Psoas muscle (tissue), 8 donors: Measurements from ENCODE around the gene LAMP2. TPM values are rescaled to one million over a fixed set of nuclear protein-coding genes. Genes with fewer than 3 reads are reported as not detected.

ENCODE experiments used
- ATAC-seq, 4 donors: fragments of 200-7000 bp; cut with Tn5 transposase; one replicate each; pipeline ENCODE4 v1.9.1; 2020; ENCODE audit warnings: moderate library complexity in 3 of 4, mild to moderate bottlenecking in 2 of 4
- DNase-seq, 2 donors: peaks; one replicate each; pipeline ENCODE4 v3.0.0-alpha.2; 2020
- H3K27ac ChIP-seq: fragments of 200-600 bp; one replicate; pipeline ENCODE4 v1.8.0; 2022
- H3K27me3 ChIP-seq, 3 donors: fragments of 200-600 bp in 1 of 3; one replicate each; pipeline versions ENCODE4 v1.6.1 to v1.8.0; 2013 to 2022; ENCODE audit warnings: low read length in 2 of 3, mild to moderate bottlenecking in 2 of 3, moderate library complexity in 1 of 3; ENCODE audit not compliant: insufficient read depth in 3 of 3
- H3K36me3 ChIP-seq, 2 donors: fragments of 200-600 bp in 1 of 2; one replicate each; pipeline versions ENCODE4 v1.6.1 to v1.8.0; 2013 to 2022; ENCODE audit warnings: low read depth in 1 of 2, mild to moderate bottlenecking in 1 of 2, moderate library complexity in 1 of 2; ENCODE audit not compliant: insufficient read depth in 1 of 2
- H3K4me1 ChIP-seq: fragments of 200-600 bp; one replicate; pipeline ENCODE4 v1.8.0; 2022
- H3K4me3 ChIP-seq: fragments of 200-600 bp; one replicate; pipeline ENCODE4 v1.8.0; 2022; ENCODE audit warnings: mild to moderate bottlenecking
- H3K9me3 ChIP-seq: fragments of 200-600 bp; one replicate; pipeline ENCODE4 v1.8.0; 2022
- CTCF ChIP-seq: fragments of 200-600 bp; IDR thresholded peaks from one replicate; pipeline ENCODE4 v1.8.0; 2022; ENCODE audit warnings: antibody characterized with exemption
- WGBS, 3 donors: extraction: QIAGEN DNeasy Blood & Tissue Kit; methylation state at CpG; one replicate each; pipeline versions ENCODE4 v1.1.6 to v1.1.7; 2013; 5-methylcytosine and 5-hydroxymethylcytosine counted together
- intact Hi-C, 2 donors: fragments of 100-400 bp; cut with DNase I; formaldehyde crosslinking; loops; one replicate each; pipeline versions ENCODE4 v1.11.0 to v1.14.2; 2022
- polyA plus RNA-seq, 3 donors: library from polyadenylated mRNA; stranded (reverse); fragments of 200-250 nt; gene quantifications; one replicate each; pipeline ENCODE4 v1.2.3, GENCODE V29; 2013
- total RNA-seq, 4 donors: library from RNA; stranded (reverse); fragmentation: NEBNext Ultra II Directional in 2 of 4; extraction: Animal tissue kit (Norgen Biotek cat#: 25700) in 2 of 4; gene quantifications; one replicate each; pipeline versions ENCODE4 v1.2.1 to v1.2.4, GENCODE V29; 2021 to 2023
- donor health status: healthy with polysubstance abuse.
- donor health status: DM: no; HTN: no; CAD: no; lungs with moderate emphysema.
- donor health status: Bipolar disorder and iron deficiency.
- donor health status: healthy.
- donor health status: DM: yes; HTN: yes; CAD: no.
- donor health status: DM: no; HTN: no; CAD: no.
- donor health status: DM: no; HTN: no; CAD: no.
- donor health status: DM: yes; HTN: yes; CAD: no.

The LAMP2 gene
- total and polyA plus RNA-seq, 7 donors: 24.5 to 123 (median 89.1) TPM

GRCh38 chrX:120485638-120486520, 16.8 kb upstream of the LAMP2 start:
- no peaks in the 10 kb centered on the region for H3K4me1 ChIP-seq
- intact Hi-C loops: no loop called here
- H3K9me3 ChIP-seq: no peaks in the 10 kb centered on the region
- H3K36me3 ChIP-seq: no peaks in the 10 kb centered on the region
- 2 to 18% (median 2%) methylated on average over 25 to 39 of the region's 39 CpGs for WGBS, 3 donors
- H3K27me3 ChIP-seq: no peaks in the 10 kb centered on the region
- H3K27ac ChIP-seq: peak overlapping the region; percentile 92
- ATAC-seq (peak; percentile 90 to 95 (median 94)), DNase-seq (peak; percentile 72 to 88)
- H3K4me3 ChIP-seq: peak overlapping the region; percentile 73
- peak; percentile 51 for TF ChIP-seq CTCF

- no peaks in the 10 kb centered on the region for H3K9me3 ChIP-seq
- no peaks in the 10 kb centered on the region for H3K36me3 ChIP-seq
- intact Hi-C loops: no loop called here
- 50 to 76% (median 69%) methylated on average over 3 of the region's 3 CpGs for WGBS, 3 donors
- H3K4me3 ChIP-seq: peak overlapping the region; percentile 73
- DNase-seq: no peak
- no peak for TF ChIP-seq CTCF
- ATAC-seq: no peak
- no peaks in the 10 kb centered on the region for H3K27me3 ChIP-seq
- H3K4me1 ChIP-seq: no peaks in the 10 kb centered on the region
- H3K27ac ChIP-seq: peak overlapping the region; percentile 92
Observed at GRCh38 chrX:120485315-120485637, 16.2 kb upstream of the LAMP2 start.

- Histone ChIP-seq H3K27ac (no peak overlapping the region), H3K4me3 (no peak overlapping the region), H3K9me3 (no peaks in the 10 kb centered on the region), H3K36me3 (no peaks in the 10 kb centered on the region), H3K27me3 (no peaks in the 10 kb centered on the region), H3K4me1 (no peaks in the 10 kb centered on the region)
- TF ChIP-seq CTCF: no peak
- intact Hi-C loops: loop anchor here in 1 of 2 donors (5.0 kb wide), 1 partner anchor 145 kb away; no protein-coding TSS in a partner anchor
- ATAC-seq (no peak), DNase-seq (no peak)
- 54 to 73% (median 56%) methylated on average over 3 of the region's 3 CpGs for WGBS, 3 donors
Observed at GRCh38 chrX:120477453-120477852, 8.4 kb upstream of the LAMP2 start.

GRCh38 chrX:120476714-120477113, 7.6 kb upstream of the LAMP2 start:
- H3K36me3 ChIP-seq: no peaks in the 10 kb centered on the region
- WGBS, 3 donors: 39 to 69% (median 42%) methylated on average over 2 of the region's 2 CpGs
- ATAC-seq (no peak), DNase-seq (no peak)
- no peak overlapping the region for H3K4me3 ChIP-seq
- no peaks in the 10 kb centered on the region for H3K4me1 ChIP-seq
- H3K9me3 ChIP-seq: no peaks in the 10 kb centered on the region
- H3K27me3 ChIP-seq: no peaks in the 10 kb centered on the region
- intact Hi-C loops: loop anchor here in 1 of 2 donors (5.0 kb wide), 1 partner anchor 144 kb away; no protein-coding TSS in a partner anchor
- TF ChIP-seq CTCF: no peak
- H3K27ac ChIP-seq: no peak overlapping the region
